Natural killer cell (primary cell): ENCODE results near the gene NUDT3. TPM values are rescaled to one million over a fixed set of nuclear protein-coding genes. Genes with fewer than 3 reads are reported as not detected.
A peak's percentile ranks its signal among the peaks of the same experiment; 100 is the strongest.

Experiments
- ATAC-seq, 3 donors: fragments of 150-1000 bp in 2 of 3; fragments of 200-7000 bp in 1 of 3; cut with Tn5 transposase; 1 replicate in 1 of 3; 2 replicates in 2 of 3; pipeline ENCODE4 v1.10.0; 2021; ENCODE audit warnings: mild to moderate bottlenecking in 2 of 3, moderate library complexity in 2 of 3
- DNase-seq, 2 donors: peaks; one replicate each; pipeline versions ENCODE4 v3.0.0 to v3.0.0-alpha.2; 2013 to 2021; ENCODE audit warnings: mixed read lengths in 1 of 2
- H3K27ac ChIP-seq: one replicate; pipeline ENCODE4 v1.5.1; 2013; ENCODE audit warnings: mild to moderate bottlenecking, low read length
- H3K27me3 ChIP-seq: one replicate; pipeline ENCODE4 v1.6.1; 2013; ENCODE audit warnings: low read length; ENCODE audit not compliant: control insufficient read depth, insufficient read depth
- H3K36me3 ChIP-seq: one replicate; pipeline ENCODE4 v1.6.1; 2013; ENCODE audit warnings: low read length; ENCODE audit not compliant: control insufficient read depth, insufficient read depth
- H3K4me1 ChIP-seq: one replicate; pipeline ENCODE4 v1.6.1; 2013; ENCODE audit warnings: low read length; ENCODE audit not compliant: control insufficient read depth, insufficient read depth
- H3K4me3 ChIP-seq: one replicate; pipeline ENCODE4 v1.5.1; 2013; ENCODE audit warnings: low read length
- H3K9me3 ChIP-seq: one replicate; pipeline ENCODE4 v1.6.1; 2013; ENCODE audit warnings: low read length; ENCODE audit not compliant: control insufficient read depth, insufficient read depth
- H3K27ac Mint-ChIP-seq, 2 donors: one replicate each; pipeline ENCODE4 v1.8.0; 2022; ENCODE audit warnings: mild to moderate bottlenecking in 2 of 2, mixed read lengths in 2 of 2, moderate library complexity in 1 of 2
- H3K27me3 Mint-ChIP-seq, 2 donors: one replicate each; pipeline ENCODE4 v1.8.0; 2022; ENCODE audit warnings: low read depth in 2 of 2, mixed read lengths in 2 of 2
- H3K36me3 Mint-ChIP-seq: one replicate; pipeline ENCODE4 v1.8.0; 2022; ENCODE audit warnings: mixed read lengths
- H3K4me1 Mint-ChIP-seq, 2 donors: one replicate each; pipeline ENCODE4 v1.8.0; 2022; ENCODE audit warnings: mixed read lengths in 2 of 2
- H3K4me3 Mint-ChIP-seq: one replicate; pipeline ENCODE4 v1.8.0; 2022; ENCODE audit warnings: mild to moderate bottlenecking, moderate library complexity, mixed read lengths
- H3K9me3 Mint-ChIP-seq, 2 donors: one replicate each; pipeline ENCODE4 v1.8.0; 2022; ENCODE audit warnings: mixed read lengths in 2 of 2
- CTCF ChIP-seq: fragments of 200-600 bp; IDR thresholded peaks from one replicate; pipeline ENCODE4 v1.8.0; 2022; ENCODE audit warnings: antibody characterized with exemption
- WGBS: methylation state at CpG from one replicate; pipeline ENCODE4 v1.1.7; 2013; ENCODE audit warnings: missing lambda C conversion rate; ENCODE audit not compliant: insufficient coverage; 5-methylcytosine and 5-hydroxymethylcytosine counted together
- intact Hi-C: fragments of 100-400 bp; cut with micrococcal nuclease; formaldehyde crosslinking; loops from one replicate; pipeline ENCODE4 v1.14.2; 2022
- total RNA-seq, 4 donors: library from RNA; stranded (reverse); fragments of 120-200 nt in 1 of 4; gene quantifications; one replicate each; pipeline versions ENCODE4 v1.2.3 to v1.2.4, GENCODE V29; 2013 to 2022

NUDT3 gene
- total RNA-seq, 3 donors from 2014 or later (not counting 1 experiment from before 2014, with no cell fraction given), result 22.0 to 26.3 (median 26.1) TPM

DNA sequence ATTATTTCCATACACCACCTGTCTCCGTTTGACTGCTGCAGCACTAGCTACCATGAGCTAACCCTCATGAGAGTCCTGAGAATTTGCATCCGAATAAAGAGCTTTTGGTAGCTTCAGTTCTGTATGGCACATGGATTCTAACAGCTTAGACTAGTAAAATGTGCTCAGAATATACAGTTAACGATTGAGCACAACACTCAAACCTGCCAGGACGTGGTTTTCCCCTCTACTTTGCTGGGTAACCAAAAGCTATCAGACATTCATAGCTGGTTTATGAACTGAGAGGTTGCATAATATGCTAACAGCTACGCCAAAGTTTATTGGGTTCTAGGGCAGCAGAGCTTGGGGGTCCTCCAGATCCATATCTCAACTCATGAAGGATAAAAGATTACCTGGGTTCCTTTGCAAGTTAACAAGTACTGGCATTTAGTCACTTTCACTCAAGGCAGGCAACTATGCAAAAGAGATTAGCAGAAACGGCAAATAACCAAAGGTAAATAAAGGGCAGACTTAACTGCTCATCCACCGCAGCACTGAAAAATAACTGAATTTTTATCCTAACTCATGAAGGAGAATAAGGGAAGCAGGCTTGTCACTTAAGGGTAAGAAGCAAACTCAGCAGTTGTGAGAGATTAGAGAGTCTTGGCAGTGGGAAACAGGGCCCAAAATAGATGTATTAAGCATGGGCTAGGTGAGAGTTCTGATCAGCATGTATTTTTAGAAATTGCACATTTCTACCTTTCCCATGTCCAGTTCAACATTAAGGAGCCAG is 29.4 kb downstream of the NUDT3 start:
- no peak for TF ChIP-seq CTCF
- H3K4me3 Mint-ChIP-seq, result no peak overlapping the region
- intact Hi-C loops, result no loop called here
- H3K27me3 Mint-ChIP-seq, result no peaks in the 10 kb centered on the region
- Histone ChIP-seq H3K9me3 (no peaks in the 10 kb centered on the region), H3K27ac (no peak overlapping the region), H3K4me1 (no peaks in the 10 kb centered on the region), H3K36me3 (no peaks in the 10 kb centered on the region), H3K27me3 (no peaks in the 10 kb centered on the region), H3K4me3 (no peak overlapping the region)
- no peaks in the 10 kb centered on the region for H3K36me3 Mint-ChIP-seq
- WGBS, result 39% methylated on average over 7 of the region's 7 CpGs
- H3K4me1 Mint-ChIP-seq, result peaks cover 41 to 49% of the 10 kb centered on the region in 2 donors
- no peaks in the 10 kb centered on the region for H3K9me3 Mint-ChIP-seq
- ATAC-seq (peak in 2 of 3 donors; percentile 24 to 61), DNase-seq (no peak)
- peak overlapping the region; percentile 15 to 65 for H3K27ac Mint-ChIP-seq

DNA sequence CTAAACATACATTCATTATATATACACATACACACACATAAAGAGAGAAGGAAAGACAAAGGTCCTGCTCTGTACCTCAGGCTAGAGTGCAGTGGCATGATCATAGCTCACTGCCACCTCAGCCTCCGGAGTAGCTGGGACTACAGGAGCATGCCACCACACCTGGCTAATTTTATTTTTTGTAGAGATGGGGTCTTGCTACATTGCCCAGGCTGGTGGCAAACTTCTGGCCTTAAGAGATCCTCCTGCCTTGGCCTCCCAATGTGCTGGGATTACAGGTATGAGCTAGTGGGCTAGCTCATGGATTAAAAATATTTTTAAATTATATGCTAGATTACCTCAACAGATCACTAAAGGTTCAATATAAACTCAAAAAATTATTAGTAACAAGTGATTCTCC is 30.3 kb downstream of the NUDT3 start:
- H3K4me1 Mint-ChIP-seq, result peaks cover 41 to 47% of the 10 kb centered on the region in 2 donors
- H3K27ac ChIP-seq, result no peak overlapping the region
- H3K27ac Mint-ChIP-seq, result no peak overlapping the region
- no peaks in the 10 kb centered on the region for H3K9me3 ChIP-seq
- no peak for TF ChIP-seq CTCF
- no peaks in the 10 kb centered on the region for H3K36me3 ChIP-seq
- intact Hi-C loops, result no loop called here
- 100% methylated on average over 1 of the region's 1 CpG for WGBS
- no peak overlapping the region for H3K4me3 Mint-ChIP-seq
- no peaks in the 10 kb centered on the region for H3K9me3 Mint-ChIP-seq
- no peak for ATAC-seq
- DNase-seq, result no peak
- H3K4me1 ChIP-seq, result no peaks in the 10 kb centered on the region
- no peaks in the 10 kb centered on the region for H3K27me3 Mint-ChIP-seq
- no peaks in the 10 kb centered on the region for H3K36me3 Mint-ChIP-seq
- H3K27me3 ChIP-seq, result no peaks in the 10 kb centered on the region
- no peak overlapping the region for H3K4me3 ChIP-seq

- H3K4me3 Mint-ChIP-seq, result no peak overlapping the region
- no CpG with 5 or more reads among the region's 2 CpGs for WGBS
- H3K27ac Mint-ChIP-seq, result no peak overlapping the region
- no peak for DNase-seq
- Histone ChIP-seq H3K9me3 (no peaks in the 10 kb centered on the region), H3K4me1 (no peaks in the 10 kb centered on the region), H3K36me3 (no peaks in the 10 kb centered on the region), H3K27me3 (no peaks in the 10 kb centered on the region), H3K27ac (no peak overlapping the region), H3K4me3 (no peak overlapping the region)
- ATAC-seq, result no peak
- TF ChIP-seq CTCF, result no peak
- H3K9me3 Mint-ChIP-seq, result no peaks in the 10 kb centered on the region
- peaks cover 41% of the 10 kb centered on the region in 2 donors for H3K4me1 Mint-ChIP-seq
- H3K27me3 Mint-ChIP-seq, result no peaks in the 10 kb centered on the region
- H3K36me3 Mint-ChIP-seq, result no peaks in the 10 kb centered on the region
- intact Hi-C loops, result no loop called here
These were observed 31.9 kb downstream of the NUDT3 start for GRCh38 chr6:34360556-34360955.
